Spleen (tissue), 11 donors: ENCODE measurements around the gene KRTAP4-7. TPM values are rescaled to one million over a fixed set of nuclear protein-coding genes. Genes with fewer than 3 reads are reported as not detected.
A peak's percentile ranks its signal among the peaks of the same experiment; 100 is the strongest.
"Not testable (repeated sequence)": the region's sequence is repeated elsewhere in the genome, so short reads cannot be mapped to it uniquely, and the experiment has no call there.

Source experiments
- DNase-seq: peaks from one replicate; pipeline ENCODE4 v3.0.0-alpha.2; 2020
- H3K27ac ChIP-seq, 8 donors: fragments of 200-600 bp; sonication (generic) in 7 of 8; 1 replicate in 4 of 8; 2 replicates in 4 of 8; pipeline versions ENCODE4 v1.5.0 to v1.8.0; 2016 to 2021; ENCODE audit warnings: inconsistent platforms in 4 of 8, mild to moderate bottlenecking in 4 of 8, moderate library complexity in 1 of 8
- H3K27me3 ChIP-seq, 7 donors: fragments of 200-600 bp; sonication (generic) in 6 of 7; replicated peaks in 1 of 7; 1 replicate in 4 of 7; 2 replicates in 3 of 7; pipeline versions ENCODE4 v1.5.0 to v1.8.0; 2016 to 2021; ENCODE audit warnings: inconsistent platforms in 3 of 7, mild to moderate bottlenecking in 1 of 7
- H3K36me3 ChIP-seq, 6 donors: fragments of 200-600 bp; sonication (generic) in 5 of 6; 1 replicate in 4 of 6; 2 replicates in 2 of 6; pipeline versions ENCODE4 v1.5.0 to v1.8.0; 2016 to 2021; ENCODE audit warnings: inconsistent platforms in 2 of 6
- H3K4me1 ChIP-seq, 6 donors: fragments of 200-600 bp; sonication (generic) in 5 of 6; 1 replicate in 3 of 6; 2 replicates in 3 of 6; pipeline versions ENCODE4 v1.5.0 to v1.8.0; 2016 to 2021; ENCODE audit warnings: inconsistent platforms in 3 of 6
- H3K4me3 ChIP-seq, 8 donors: fragments of 200-600 bp; sonication (generic) in 7 of 8; 1 replicate in 4 of 8; 2 replicates in 4 of 8; pipeline versions ENCODE4 v1.5.0 to v1.8.0; 2016 to 2021; ENCODE audit warnings: inconsistent platforms in 4 of 8, mild to moderate bottlenecking in 4 of 8, moderate library complexity in 2 of 8
- H3K9me3 ChIP-seq, 8 donors: fragments of 200-600 bp; sonication (generic) in 7 of 8; 1 replicate in 4 of 8; 2 replicates in 4 of 8; pipeline versions ENCODE4 v1.5.0 to v1.8.0; 2016 to 2021; ENCODE audit warnings: inconsistent platforms in 4 of 8
- CTCF ChIP-seq, 11 experiments: fragments of 200-600 bp in 7 of 11; fragments of 450-650 bp in 4 of 11; sonication (generic) in 4 of 11; IDR thresholded peaks in 8 of 11; conservative IDR thresholded peaks in 3 of 11; 1 replicate in 7 of 11; 2 replicates in 4 of 11; pipeline versions ENCODE4 v1.4.0 to v1.8.0; 2016 to 2021; ENCODE audit warnings: antibody characterized with exemption in 11 of 11, inconsistent platforms in 4 of 11, mild to moderate bottlenecking in 1 of 11
- POLR2A ChIP-seq, 3 donors: fragments of 450-650 bp; IDR thresholded peaks; one replicate each; pipeline ENCODE4 v1.5.1; 2017; ENCODE audit warnings: antibody characterized with exemption in 3 of 3, mild to moderate bottlenecking in 1 of 3
- POLR2AphosphoS5 ChIP-seq, 3 donors: sonication (generic); formaldehyde crosslinking; IDR thresholded peaks; one replicate each; pipeline ENCODE4 v1.5.1; 2017; ENCODE audit warnings: antibody characterized with exemption in 3 of 3
- WGBS, 5 donors: extraction: QIAGEN DNeasy Blood & Tissue Kit in 3 of 5; methylation state at CpG; one replicate each; pipeline versions ENCODE4 v1.1.5 to v1.1.7; 2013 to 2018; 5-methylcytosine and 5-hydroxymethylcytosine counted together
- intact Hi-C: fragments of 100-400 bp; cut with DNase I; formaldehyde crosslinking; loops from one replicate; pipeline ENCODE4 v1.15.0; 2023; ENCODE audit warnings: low total_unique reads
- polyA plus RNA-seq, 3 donors: library from polyadenylated mRNA; stranded (reverse); fragments of 200-250 nt; gene quantifications; one replicate each; pipeline ENCODE4 v1.2.1, GENCODE V29; 2013
- total RNA-seq, 7 donors: library from RNA; depleted of rRNA in 3 of 7; stranded (reverse); fragments of >200 nt in 3 of 7; fragmentation: NEBNext Ultra II Directional in 4 of 7; extraction: Animal tissue kit (Norgen Biotek cat#: 25700) in 4 of 7; gene quantifications; one replicate each; pipeline versions ENCODE4 v1.1.0 to v1.2.1, GENCODE V29; 2016 to 2021
- donor health status: healthy with polysubstance abuse.
- donor health status: DM: no; HTN: no; CAD: no; lungs with moderate emphysema.
- donor health status: DM: no; HTN: no; CAD: no.
- donor health status: Bipolar disorder and iron deficiency.
- donor health status: healthy.
- donor health status: DM: no; HTN: no; CAD: no.
- donor health status: DM: yes; HTN: yes; CAD: no.

Gene KRTAP4-7
- total and polyA plus RNA-seq, 10 donors: not detected

DNA sequence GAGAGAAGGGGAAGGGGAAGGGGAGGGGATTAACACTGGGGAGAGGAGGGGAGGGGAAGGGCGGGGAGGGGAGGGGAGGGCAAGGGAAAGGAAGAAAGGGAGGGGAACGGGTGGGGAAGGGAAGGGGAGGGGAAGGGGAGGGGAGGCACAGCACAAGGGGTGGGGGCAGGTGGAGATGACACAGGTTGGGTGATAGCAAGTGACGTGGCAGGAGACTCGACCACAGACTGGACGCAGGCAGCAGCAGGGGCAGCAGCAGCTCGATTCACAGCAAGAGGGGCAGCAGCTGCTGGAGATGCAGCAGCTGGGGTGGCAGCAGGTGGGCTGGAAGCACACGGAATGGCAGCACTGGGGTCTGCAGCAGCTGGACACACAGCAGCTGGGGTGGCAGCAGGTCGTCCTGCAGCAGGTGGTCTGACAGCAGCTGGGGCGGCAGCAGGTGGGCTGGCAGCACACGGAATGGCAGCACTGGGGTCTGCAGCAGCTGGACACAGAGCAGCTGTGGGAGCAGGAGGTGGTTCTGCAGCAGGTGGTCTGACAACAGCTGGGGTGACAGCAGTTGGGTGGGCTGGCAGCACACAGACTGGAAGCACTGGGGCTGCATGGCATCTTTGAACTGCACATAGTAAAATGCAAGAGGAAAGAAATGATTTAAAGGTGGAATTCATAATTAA lies 17.8 kb downstream of the KRTAP4-7 start, which contains the start of gene KRTAP4-16:
KRTAP4-16 (minus strand) TSS at position 624 of the 674 bp plus-strand sequence; CDS start at position 624, 0 bp downstream.
- Histone ChIP-seq H3K27ac (no peak within 1 kb of the TSS), H3K9me3 (no peaks in the 10 kb centered on the region), H3K36me3 (no peaks in the 10 kb centered on the region), H3K27me3 (peaks cover 0 to 4% (median 0%) of the 10 kb centered on the region in 7 donors), H3K4me1 (peaks cover 0 to 9% (median 0%) of the 10 kb centered on the region in 6 donors), H3K4me3 (no peak within 1 kb of the TSS)
- intact Hi-C loops: no loop called here
- 62 to 73% (median 66%) methylated on average over 9 to 10 of the region's 10 CpGs for WGBS, 5 donors
- DNase-seq: peak; percentile 62
- TF ChIP-seq CTCF (IDR thresholded peaks at IDR 0.05 in 8 of 11, conservative IDR thresholded peaks at IDR 0.05 in 3 of 11): no peak
- TF ChIP-seq POLR2AphosphoS5 (IDR thresholded peaks at IDR 0.05): no peak
- no peak for TF ChIP-seq POLR2A (IDR thresholded peaks at IDR 0.05)

- H3K27ac ChIP-seq: no peak overlapping the region
- H3K27me3 ChIP-seq: peaks cover 0 to 6% (median 0%) of the 10 kb centered on the region in 7 donors
- DNase-seq: no peak
- no peak overlapping the region for H3K4me3 ChIP-seq
- H3K4me1 ChIP-seq: peaks cover 0 to 14% (median 6%) of the 10 kb centered on the region in 6 donors
- intact Hi-C loops: no loop called here
- H3K9me3 ChIP-seq: no peaks in the 10 kb centered on the region
- 94 to 98% (median 95%) methylated on average over 1 of the region's 1 CpG for WGBS, 5 donors
- H3K36me3 ChIP-seq: no peaks in the 10 kb centered on the region
- TF ChIP-seq POLR2AphosphoS5 (IDR thresholded peaks at IDR 0.05) (no peak), CTCF (IDR thresholded peaks at IDR 0.05 in 8 of 11, conservative IDR thresholded peaks at IDR 0.05 in 3 of 11) (no peak), POLR2A (IDR thresholded peaks at IDR 0.05) (no peak)
These were observed 19.9 kb downstream of the KRTAP4-7 start for GRCh38 chr17:41103896-41104295.

- H3K27ac ChIP-seq, H3K9me3 ChIP-seq, intact Hi-C loops, H3K27me3 ChIP-seq, H3K4me3 ChIP-seq, H3K36me3 ChIP-seq, DNase-seq: not testable (repeated sequence)
- WGBS, 5 donors: 72 to 85% (median 76%) methylated on average over 2 of the region's 2 CpGs
- H3K4me1 ChIP-seq: peaks cover 0 to 14% (median 6%) of the 10 kb centered on the region in 6 donors
These were observed 20.6 kb downstream of the KRTAP4-7 start for GRCh38 chr17:41104386-41105038.

GRCh38 chr17:41105347-41105746 lies 21.4 kb downstream of the KRTAP4-7 start, which contains the start of gene KRTAP4-9:
TSS of gene KRTAP4-9 (plus strand) at chr17:41105389. CDS start at chr17:41105389, 0 bp downstream.
- H3K27ac ChIP-seq, H3K4me3 ChIP-seq, H3K27me3 ChIP-seq, intact Hi-C loops, H3K9me3 ChIP-seq, H3K36me3 ChIP-seq, DNase-seq: not testable (repeated sequence)
- 45 to 90% (median 78%) methylated on average over 4 to 10 of the region's 10 CpGs for WGBS, 5 donors
- H3K4me1 ChIP-seq: peaks cover 0 to 14% (median 3%) of the 10 kb centered on the region in 6 donors

- no peak for DNase-seq
- Histone ChIP-seq H3K27ac (peak overlapping the region in 5 of 8 donors; percentile 23 to 61 (median 35)), H3K9me3 (peaks cover 0 to 21% (median 10%) of the 10 kb centered on the region in 8 donors), H3K27me3 (peaks cover 0 to 6% (median 0%) of the 10 kb centered on the region in 7 donors), H3K36me3 (no peaks in the 10 kb centered on the region), H3K4me1 (peaks cover 0 to 14% (median 2%) of the 10 kb centered on the region in 6 donors), H3K4me3 (peak overlapping the region in 4 of 8 donors; percentile 7 to 28 (median 16))
- intact Hi-C loops: no loop called here
- TF ChIP-seq POLR2AphosphoS5 (IDR thresholded peaks at IDR 0.05) (no peak), POLR2A (IDR thresholded peaks at IDR 0.05) (no peak), CTCF (IDR thresholded peaks at IDR 0.05 in 8 of 11, conservative IDR thresholded peaks at IDR 0.05 in 3 of 11) (no peak)
- 56 to 75% (median 65%) methylated on average over 1 of the region's 1 CpG for WGBS, 5 donors
These were observed 24.0 kb downstream of the KRTAP4-7 start for GRCh38 chr17:41107941-41108450.

DNA sequence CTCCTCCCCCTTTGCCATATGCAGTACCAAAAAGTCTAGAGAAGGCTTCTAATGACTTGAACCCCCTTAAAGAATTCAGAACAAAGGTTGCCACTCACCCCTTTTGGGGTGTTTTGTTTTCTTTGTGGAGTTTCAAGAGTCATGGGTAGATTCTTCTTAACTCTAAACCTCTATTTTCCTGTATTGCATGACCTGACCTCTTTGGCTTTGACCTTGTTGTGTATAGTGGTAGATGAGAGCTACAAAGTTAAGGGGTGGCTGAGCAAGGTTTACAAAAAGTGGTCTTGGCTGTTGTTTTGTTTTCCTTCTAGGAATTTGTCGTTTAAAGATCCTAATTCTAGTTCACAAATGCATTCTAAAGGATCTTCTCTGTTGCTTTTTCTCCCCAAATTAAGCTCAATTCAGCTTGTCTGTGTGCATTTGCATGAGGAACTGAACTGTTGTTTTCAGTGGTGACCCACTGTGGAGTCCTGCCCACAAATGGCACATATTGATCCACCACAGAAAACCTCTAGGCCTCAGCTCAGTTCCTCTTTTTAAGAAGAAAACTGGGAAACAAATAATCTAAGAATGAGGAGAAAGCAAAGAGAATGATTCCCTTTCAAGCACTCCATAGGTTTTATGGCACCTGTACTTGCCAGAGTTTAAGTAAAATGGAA lies 24.9 kb downstream of the KRTAP4-7 start:
- intact Hi-C loops, H3K36me3 ChIP-seq, DNase-seq, H3K27me3 ChIP-seq: not testable (repeated sequence)
- WGBS, 5 donors: 0 to 34% (median 0%) methylated on average over 1 of the region's 1 CpG
- Histone ChIP-seq H3K9me3 (peaks cover 0 to 27% (median 16%) of the 10 kb centered on the region in 8 donors), H3K4me1 (peaks cover 0 to 14% (median 2%) of the 10 kb centered on the region in 6 donors), H3K4me3 (peak overlapping the region in 3 of 8 donors; percentile 7 to 28 (median 24)), H3K27ac (peak overlapping the region in 4 of 8 donors; percentile 23 to 61 (median 38))
